NCI-H460 (cell line): Measurements from ENCODE around the gene MAFB. TPM values are rescaled to one million over a fixed set of nuclear protein-coding genes. Genes with fewer than 3 reads are reported as not detected.

Experiments used
- DNase-seq: peaks from one replicate; pipeline ENCODE4 v3.0.0-alpha.2; 2016; ENCODE audit warnings: low read depth; ENCODE audit errors: extremely low read depth
- total RNA-seq: library from RNA; depleted of rRNA; stranded (reverse); fragments of >200 nt; shearing (Covaris generic); gene quantifications from 2 replicates; pipeline ENCODE4 v1.2.3, GENCODE V29; 2014

The MAFB gene
- total RNA-seq, 1 experiment from 2014 or later = not detected

DNA sequence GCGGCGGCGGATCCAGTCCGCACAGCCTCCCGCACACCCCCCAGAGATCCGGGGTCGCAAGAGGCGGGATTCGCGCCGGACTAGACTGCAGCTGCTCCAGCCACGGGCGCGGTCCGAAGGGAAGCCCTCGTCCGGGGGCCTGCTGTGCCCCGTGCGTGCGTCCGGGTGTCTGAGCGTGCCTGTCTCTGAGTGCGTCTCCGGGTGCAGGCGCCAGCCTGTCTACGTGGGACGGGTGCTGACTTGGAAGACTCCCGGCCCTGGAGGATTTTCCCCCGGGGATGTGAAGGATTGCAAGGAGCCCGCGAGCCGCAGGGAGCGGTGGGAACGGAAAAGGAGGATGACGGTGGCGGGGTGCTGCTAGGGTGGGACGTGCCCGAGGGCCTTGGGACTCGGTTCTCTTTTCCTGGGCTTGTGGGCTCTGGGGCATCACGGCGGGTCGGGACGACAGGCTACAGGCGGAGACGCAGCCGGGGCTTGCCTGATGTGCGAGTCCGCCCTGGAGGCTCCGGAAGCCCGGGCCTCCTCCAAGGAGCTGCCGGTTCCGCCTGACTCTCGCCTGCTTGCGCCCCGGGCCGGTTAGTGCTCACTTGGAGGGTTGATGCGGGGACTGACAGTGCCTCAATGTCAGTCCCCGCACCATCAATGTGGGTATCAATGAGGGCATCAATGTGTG is 5.7 kb downstream of the MAFB start:
- no peak for DNase-seq

DNA sequence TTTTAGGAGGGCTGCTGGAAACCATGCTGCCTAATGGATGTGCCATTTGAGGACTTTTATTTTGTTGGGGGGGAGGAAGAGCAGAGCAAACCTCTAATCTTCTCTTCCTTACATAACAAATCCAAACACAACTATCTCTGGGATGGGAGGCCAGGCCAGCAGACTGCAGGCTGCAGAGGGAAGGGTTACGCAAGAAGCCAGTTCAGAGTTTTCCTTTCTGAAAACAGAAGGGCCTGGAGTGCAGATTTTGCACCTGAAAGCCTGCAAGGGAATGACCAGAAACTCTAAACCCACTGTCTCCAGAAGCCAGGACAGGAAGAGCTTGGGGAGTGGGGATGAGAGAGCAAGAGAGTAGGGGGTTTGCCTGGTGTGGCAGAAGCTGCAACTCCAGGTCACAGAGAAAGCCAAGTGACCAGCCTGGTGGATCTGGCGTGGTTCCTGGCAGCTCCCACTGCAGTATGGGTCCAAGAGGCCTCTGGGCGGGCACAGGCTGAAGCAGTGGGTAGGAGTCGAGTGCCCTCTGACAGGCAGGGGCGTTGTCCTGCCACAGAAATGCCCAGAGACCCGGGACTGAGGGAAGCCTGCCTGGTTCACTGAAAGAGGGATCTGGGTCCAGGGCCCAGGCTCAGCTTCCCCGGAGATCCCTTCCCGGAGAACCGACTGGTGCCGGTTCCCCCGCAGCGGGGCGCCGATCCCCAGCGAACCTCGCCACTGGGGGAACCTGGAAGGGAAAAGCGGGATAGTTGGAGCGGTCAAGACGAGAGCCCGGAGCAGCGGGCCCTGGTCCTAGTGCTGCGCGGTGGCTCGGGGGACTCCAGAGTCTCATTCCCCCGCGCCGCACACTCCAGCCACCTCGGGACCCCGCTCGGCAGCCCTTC is 6.7 kb downstream of the MAFB start:
- no peak for DNase-seq

DNA sequence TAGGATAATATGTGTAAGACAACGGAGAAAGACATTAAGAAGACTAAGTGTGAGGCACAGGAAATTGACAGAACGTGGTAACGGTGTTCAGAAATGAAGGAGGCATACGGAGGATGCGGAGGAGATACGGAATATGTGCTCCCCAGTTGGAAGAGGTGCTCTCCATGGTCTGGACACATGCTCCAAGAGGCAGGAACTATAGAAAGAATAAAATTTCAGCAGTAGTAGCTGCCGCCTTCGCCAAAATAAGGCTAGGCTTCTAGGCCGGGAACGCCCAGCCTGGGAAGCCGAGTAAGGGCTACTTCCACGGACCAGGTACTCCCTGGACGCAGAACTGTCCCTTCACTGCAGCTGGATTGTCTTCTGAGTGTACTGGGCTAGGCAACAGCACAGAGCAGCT is 7.4 kb downstream of the MAFB start:
- no peak for DNase-seq

DNA sequence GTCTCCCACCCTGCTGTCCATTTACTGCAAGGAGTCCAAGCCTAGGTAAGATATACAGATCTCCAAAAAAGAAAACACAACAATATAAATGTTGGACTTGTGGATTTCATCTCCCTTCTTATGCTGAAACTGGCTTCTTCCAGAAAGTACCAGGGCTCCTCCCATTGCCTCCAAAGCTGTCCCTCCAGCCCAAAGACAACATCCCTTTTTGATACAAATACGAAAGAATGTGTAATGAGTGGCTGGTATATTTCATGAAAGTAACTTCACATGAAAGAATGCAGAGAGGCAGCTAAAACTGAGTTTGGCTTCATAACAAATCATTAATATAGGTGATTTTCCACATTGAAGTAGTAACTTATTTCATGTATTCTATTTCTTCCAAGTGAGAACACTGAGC is 7.9 kb downstream of the MAFB start:
- DNase-seq = no peak

DNA sequence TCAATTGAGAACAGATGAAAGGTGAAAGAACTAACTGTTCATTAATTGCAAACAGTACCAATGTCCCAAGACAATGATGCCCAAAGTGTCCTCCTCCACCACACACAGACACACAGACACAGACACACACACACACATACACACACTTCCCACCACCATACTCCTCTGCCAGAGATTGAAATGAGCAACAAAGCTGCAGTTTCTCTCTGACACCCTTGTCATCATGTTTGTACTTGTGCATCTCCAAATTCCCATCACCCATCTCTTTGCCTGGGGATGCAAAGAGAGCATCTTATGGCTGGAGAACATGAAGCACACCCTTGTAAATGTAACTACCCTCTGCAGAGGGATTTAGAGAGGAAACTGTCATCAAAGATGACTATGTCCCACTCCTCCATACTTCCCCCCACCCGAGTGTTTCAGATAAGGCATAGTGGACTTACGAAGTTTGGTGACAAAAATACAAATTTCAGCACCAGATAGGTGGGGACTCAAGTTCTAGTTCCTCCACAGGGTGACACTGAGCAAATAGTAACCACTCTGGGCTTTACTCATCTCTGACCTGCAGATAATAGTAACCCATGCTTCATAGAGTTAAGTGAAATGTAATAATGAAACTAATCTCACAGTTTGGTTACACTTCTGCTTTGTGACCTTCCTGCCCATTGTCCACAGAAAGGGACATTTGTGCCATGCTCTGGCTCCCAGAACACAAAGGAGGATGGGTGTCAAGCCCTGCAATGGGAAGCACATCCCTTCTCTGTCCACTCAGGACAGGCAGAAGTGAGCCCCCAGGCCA is 8.7 kb downstream of the MAFB start:
- DNase-seq = no peak

DNA sequence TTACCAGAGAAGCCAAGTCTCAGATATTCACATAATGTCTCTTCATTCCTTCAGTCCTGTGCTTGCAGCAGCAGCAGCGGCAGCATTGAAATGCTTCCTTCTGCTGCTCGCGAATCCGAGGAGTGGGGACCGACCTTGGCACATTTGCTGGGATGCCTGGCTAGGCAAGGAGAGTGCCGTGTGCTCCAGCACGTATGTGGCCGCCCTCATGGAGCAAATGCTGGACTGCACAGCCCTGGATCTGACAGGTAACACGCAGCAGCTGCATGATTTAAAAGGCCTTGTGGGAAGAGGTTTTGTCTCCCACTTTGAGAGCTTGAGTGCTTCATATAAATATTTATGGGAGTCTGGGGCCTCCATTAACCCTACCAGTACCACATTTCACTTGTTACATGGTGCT is 9.9 kb downstream of the MAFB start:
- DNase-seq = no peak

DNA sequence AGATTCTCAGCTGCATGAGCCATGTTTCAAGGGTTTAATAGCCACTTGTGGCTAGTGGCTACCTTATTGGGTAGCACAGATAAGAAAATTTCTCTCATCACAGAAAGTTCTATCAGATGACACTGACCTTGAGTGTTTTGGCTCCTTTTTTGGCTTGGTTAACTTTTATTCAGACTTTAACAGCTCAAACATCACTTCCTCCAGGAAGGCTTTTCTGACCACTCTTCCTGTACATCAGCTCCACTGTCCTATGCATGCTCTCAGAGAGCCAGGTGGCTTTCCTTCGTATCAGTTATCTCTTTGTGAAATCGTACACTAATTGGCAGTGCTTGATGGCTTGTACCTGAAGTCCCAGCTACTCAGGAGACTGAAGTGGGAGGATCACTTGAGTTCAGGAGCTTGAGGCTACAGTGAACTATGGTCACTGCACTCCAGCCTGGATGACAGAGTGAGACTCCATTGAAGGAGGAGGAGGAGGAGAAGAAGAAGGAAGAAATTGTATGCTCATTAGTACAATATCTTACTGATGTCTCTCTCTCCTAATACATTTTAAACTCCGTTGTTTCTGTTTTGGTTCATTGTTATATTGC is 10.7 kb downstream of the MAFB start:
- no peak for DNase-seq

DNA sequence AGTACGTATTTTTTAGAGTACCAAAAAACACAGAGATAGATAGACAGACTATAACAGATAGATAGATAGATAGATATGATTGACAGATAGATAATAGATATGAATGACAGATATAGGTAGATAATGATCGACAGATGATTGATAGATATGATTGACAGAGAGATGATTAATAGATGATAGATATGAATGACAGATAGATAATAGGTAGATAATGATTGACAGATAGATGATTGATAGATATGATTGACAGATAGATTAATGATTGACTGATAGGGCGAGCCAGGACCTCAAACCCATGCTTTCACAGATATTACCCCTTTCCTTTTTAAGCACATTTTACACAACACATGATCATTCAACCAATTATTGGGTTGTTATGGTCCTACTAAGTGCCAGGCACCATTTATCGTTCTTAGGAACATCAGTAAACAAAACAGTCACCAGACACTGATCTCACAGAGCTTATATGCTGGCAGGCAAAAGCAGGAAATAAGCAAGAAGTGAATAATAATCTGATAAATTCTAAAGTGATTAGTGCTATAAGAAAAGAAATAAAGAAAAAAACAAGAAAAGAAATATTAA is 11.6 kb downstream of the MAFB start:
- no peak for DNase-seq

DNA sequence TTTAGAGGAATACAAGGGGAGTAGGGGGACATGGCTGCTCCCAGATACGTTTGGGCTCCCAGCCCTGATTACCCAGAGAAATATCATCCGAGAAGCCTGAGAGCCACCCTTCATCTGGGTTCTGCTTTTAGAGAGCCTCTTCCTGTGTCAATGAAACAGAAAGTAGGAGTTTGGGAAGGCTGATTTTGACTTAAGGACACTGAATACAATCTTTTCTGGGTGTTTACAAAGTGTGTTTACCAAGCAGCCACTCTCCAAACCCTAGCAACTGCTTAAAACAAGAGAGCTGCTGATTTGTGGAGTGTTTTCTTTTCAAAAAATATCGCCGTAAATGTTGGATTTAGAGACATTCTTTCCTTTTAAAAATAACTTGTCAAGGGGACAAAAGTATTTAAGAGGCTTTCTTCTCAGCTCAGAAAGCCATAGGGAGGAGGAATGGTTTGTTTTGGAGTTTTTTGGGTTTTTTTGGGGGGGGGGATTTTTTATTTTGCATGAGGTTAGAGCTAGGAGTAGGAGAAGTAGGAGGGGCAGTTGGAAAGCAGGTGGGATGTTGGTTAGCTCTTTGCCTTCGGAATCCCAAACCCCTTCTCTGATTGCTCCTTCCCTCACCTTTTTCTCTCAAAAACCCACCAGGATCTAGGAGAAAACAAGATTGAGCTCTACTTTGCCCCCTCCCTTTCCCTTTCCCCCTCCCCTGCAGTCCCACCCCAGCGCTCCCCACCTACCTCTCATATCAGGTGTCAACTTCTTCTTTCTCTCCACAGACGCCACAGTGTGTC is 12.4 kb downstream of the MAFB start:
- no peak for DNase-seq

DNA sequence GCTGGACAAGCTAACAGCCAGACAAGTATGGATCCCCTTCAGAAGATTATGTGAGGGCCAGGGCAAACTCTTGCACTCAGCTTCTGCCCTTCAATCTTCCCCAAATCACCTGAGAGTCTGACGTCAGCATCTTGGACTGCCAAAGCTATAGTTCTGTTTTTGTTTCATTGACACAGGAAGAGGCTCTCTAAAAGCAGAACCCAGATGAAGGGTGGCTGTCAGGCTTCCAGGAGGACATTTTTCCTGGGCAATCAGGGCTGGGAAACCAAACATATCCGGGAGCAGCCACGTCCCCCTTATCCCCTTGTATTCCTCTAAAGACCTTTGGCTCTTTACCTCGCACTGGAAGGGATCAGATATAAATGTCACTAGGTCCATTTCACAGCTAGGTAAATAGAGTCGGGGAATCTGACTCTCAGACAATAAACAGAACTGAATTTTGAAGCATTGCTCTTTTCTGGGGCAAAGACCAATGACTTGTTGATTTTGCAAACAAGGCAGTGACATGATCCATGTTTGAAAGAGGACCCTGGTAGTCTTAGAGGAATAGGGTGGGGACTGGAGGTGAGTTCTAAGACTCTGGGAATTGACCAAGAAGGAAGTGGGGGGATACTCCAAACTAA is 13.3 kb downstream of the MAFB start:
- DNase-seq = no peak

DNA sequence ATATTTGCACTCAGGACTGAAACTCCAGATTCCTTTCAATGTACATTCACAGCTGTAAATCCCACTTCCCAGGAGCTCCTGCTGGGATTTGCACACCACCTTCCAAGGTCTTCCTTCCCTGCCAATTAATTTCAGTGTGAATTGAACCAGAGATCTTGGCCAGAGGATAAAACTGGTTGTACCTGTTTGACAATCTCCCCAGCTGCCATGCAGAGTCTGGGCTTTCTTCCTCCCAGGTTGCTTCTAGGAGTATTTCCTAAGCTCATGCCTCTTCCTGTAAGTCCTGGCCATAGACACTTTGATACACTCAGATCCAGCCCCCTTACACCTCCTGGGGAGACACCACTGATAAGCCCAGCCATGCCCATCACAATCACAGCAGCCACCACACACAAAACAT is 15.6 kb downstream of the MAFB start:
- no peak for DNase-seq

DNA sequence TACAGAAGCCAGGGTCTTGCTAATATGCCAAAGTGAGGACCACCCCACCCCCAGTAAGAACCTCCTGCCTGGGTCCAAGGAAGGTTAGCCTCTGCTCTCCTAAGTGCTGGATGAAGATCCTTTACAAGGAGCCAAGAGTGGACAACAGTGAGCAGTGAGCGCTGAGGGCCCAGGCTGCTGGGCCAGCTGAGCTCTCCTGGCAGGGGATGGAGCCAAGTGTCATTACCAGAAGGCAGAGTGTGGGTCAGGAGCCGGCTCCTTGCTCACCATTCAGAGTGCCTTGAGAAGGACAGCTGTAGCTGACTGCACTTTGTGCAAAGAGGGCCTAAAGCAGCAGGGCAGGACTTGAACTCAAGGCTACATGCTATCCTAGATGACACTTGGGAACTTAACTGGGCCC is 16.9 kb downstream of the MAFB start:
- DNase-seq = no peak

DNA sequence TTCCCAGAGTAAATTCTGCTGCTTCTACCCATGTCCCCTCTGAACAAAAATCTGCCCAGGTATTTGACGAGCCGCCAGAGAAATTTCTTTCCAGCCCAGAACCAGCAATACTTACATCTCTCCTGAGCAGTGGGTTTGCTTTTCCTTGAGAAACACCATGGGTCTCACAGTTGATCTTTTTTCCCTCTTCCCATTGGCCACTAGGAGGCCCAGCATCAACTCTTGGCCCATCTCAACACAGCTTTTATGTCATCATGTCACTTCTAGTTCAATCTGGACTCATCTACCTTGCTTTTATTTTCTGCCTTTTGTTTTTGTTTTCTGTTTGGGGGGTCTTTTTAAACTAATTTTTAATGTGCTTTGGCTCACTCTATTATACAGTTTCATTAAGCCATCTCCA is 18.8 kb downstream of the MAFB start:
- no peak for DNase-seq

DNA sequence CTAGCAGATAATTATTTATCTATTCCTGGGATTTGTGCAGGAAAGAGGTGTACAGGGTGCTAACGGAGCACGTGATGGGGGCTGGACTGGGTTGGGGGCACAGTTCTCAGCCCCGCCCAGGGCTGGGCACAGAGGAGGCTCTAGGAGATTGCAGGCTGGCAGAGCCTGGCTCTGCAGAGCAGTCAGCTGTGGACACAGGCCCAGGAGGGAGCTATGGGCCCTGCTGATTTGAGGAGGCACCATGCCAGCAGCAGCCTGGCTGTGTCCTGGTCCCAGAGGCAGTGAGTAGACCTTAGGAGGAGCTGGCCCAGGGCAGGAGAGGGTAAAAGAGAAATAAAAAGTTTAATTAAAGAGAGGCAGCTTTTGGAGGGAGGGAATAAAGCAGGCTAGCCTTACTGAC is 19.3 kb downstream of the MAFB start:
- DNase-seq = no peak

DNA sequence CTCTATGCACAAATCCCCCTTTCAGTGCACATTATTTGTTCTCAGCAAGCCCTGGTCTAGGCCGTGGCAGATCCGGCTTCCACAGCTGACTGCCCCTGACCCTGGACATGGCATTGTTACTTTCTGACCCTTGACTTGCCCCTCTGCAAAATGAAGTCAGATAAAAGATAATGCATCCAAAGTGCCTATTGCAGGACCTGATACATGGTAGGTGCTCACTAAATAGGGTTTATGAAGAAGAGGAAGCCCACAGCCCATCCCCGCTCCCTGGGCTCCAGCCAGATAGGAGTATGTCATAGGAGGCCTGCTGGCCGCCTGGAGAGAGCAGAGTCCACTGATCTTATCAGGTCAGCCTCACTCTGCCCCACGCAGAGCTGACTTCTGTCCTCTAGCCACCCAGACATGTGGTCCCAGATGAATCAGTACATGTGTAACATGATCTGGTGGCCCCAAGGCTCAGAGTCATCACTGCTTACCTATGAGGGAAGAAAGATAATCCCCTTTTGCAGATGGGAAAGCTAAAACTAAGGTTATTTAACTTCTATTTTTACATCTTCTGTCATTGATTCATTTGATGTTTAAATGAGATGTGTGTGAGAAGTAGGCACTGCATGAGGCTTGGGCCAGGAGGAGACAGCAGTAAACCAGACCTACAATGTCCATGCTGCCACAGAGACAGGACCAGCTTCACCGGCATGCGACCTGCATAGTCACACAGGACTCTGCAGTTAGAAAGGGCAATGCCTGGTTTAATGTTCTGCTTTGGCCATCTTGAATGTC is 20.4 kb downstream of the MAFB start:
- no peak for DNase-seq

DNA sequence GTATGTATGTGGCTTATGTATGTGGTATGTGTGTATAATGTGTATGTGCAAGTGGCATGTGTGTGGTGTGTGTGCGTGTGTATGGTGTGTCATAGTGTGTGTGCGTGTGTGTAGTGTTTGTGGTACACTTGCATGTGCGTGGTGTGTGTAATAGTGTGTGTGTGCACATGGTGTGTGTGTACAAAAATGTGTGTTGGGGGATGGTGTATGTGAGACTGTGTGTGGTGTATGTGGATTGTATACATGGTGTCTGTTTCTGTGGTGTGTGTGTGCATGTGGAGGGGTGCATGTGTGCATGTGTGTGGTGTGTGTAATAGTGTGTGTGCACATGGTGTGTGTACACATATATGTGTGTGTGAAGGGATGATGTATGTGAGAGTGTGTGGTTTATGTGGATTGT is 21.5 kb downstream of the MAFB start:
- no peak for DNase-seq

DNA sequence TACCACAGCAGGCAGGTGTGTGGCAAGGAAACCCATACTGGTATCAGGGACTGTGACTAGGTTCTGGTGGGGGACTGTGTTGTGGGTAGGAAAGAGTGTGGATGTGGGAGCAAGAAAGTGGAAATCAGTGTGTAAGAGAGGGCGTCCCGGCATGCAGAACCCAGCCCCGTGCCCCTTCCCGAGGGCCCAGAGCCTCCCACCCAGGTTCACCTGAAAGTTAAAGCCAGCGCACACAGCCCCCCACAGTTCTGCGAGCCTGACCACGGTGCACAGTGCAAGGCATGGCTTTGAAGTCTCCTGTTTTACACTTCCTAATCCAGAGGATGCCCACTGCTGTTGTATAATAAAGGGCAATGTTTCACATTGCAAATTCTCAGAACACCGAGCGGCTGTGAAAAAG is 22.7 kb downstream of the MAFB start:
- DNase-seq = no peak

DNA sequence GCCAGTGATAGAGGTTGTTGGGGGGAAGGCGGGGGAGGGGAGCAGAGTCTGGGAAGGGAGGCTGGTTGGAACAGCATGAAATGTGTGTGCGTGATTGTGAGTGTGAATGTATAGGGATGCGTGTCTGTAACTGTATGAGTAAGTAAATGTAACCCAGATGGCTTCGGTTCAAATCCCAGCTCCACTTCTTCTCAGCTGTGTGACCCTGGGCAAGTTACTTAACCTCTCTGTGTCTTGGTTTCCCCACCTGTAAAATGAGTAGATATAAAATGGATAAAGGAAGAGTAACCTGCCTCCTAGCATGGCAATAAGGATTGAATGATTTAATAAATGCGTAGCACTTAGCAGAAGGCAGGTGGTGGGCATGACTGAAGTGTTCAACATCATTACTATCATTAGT is 24.1 kb downstream of the MAFB start:
- no peak for DNase-seq
